Neural cell (in vitro differentiated cells): ENCODE measurements around the gene DDX1.

Experiments used
- CTCF ChIP-seq: fragments of 450-650 bp; IDR thresholded peaks from 2 replicates; pipeline ENCODE4 v1.5.1; 2014; ENCODE audit warnings: antibody characterized with exemption, mild to moderate bottlenecking, moderate library complexity; ENCODE audit not compliant: poor library complexity, severe bottlenecking
- EP300 ChIP-seq: fragments of 450-650 bp; conservative IDR thresholded peaks from 2 replicates; pipeline ENCODE4 v1.6.1; 2014; ENCODE audit warnings: antibody characterized with exemption, mild to moderate bottlenecking, moderate library complexity; ENCODE audit not compliant: poor library complexity, severe bottlenecking
- EZH2 ChIP-seq: fragments of 200-600, 300-800 bp; shearing (Covaris generic), sonication (generic); IDR thresholded peaks from 2 replicates; pipeline ENCODE4 v1.6.1; 2014; ENCODE audit warnings: antibody characterized with exemption, low read length, borderline replicate concordance, mild to moderate bottlenecking; ENCODE audit not compliant: insufficient read depth, poor library complexity, severe bottlenecking
- POLR2AphosphoS5 ChIP-seq: IDR thresholded peaks from 2 replicates; pipeline ENCODE4 v1.6.1; 2012
- RAD21 ChIP-seq: fragments of 450-650 bp; conservative IDR thresholded peaks from 2 replicates; pipeline ENCODE4 v1.6.1; 2014; ENCODE audit warnings: antibody characterized with exemption, mild to moderate bottlenecking, moderate library complexity
- REST ChIP-seq: IDR thresholded peaks from 2 replicates; pipeline ENCODE4 v1.6.1; 2012; ENCODE audit warnings: borderline replicate concordance
- SMC3 ChIP-seq: fragments of 450-650 bp; conservative IDR thresholded peaks from 2 replicates; pipeline ENCODE4 v1.6.1; 2014; ENCODE audit warnings: antibody characterized with exemption, mild to moderate bottlenecking, moderate library complexity; ENCODE audit not compliant: poor library complexity
- TAF1 ChIP-seq: IDR thresholded peaks from 2 replicates; pipeline ENCODE4 v1.6.1; 2012; ENCODE audit warnings: low read depth

- TF ChIP-seq CTCF, result no peak
- no peak for TF ChIP-seq REST
- no peak for TF ChIP-seq EP300
- no peak for TF ChIP-seq EZH2
- TF ChIP-seq POLR2AphosphoS5, result no peak
- no peak for TF ChIP-seq RAD21
- TF ChIP-seq SMC3, result no peak
- TF ChIP-seq TAF1, result no peak
These were observed 73.6 kb downstream of the DDX1 start for GRCh38 chr2:15665067-15665942.
